Left ventricle myocardium inferior (tissue), 1 donor: Measurements from ENCODE around the gene KCNK7. TPM values are rescaled to one million over a fixed set of nuclear protein-coding genes. Genes with fewer than 3 reads are reported as not detected.

ENCODE experiments used
- DNase-seq: peaks from one replicate; pipeline ENCODE4 v3.0.0-alpha.2; 2020
- H3K27ac ChIP-seq: fragments of 200-600 bp; replicated peaks from 2 replicates; pipeline ENCODE4 v1.8.0; 2021
- H3K27me3 ChIP-seq: fragments of 200-600 bp; 2 replicates; pipeline ENCODE4 v1.8.0; 2021; ENCODE audit warnings: low read depth
- H3K36me3 ChIP-seq: fragments of 200-600 bp; 2 replicates; pipeline ENCODE4 v1.8.0; 2021
- H3K4me1 ChIP-seq: fragments of 200-600 bp; 2 replicates; pipeline ENCODE4 v1.8.0; 2021
- H3K4me3 ChIP-seq: fragments of 200-600 bp; 2 replicates; pipeline ENCODE4 v1.8.0; 2021; ENCODE audit warnings: mild to moderate bottlenecking, moderate library complexity
- H3K9me3 ChIP-seq: fragments of 200-600 bp; replicated peaks from 2 replicates; pipeline ENCODE4 v1.8.0; 2021
- CTCF ChIP-seq: fragments of 200-600 bp; IDR thresholded peaks from 2 replicates; pipeline ENCODE4 v1.8.0; 2021; ENCODE audit warnings: antibody characterized with exemption, mild to moderate bottlenecking, borderline replicate concordance
- intact Hi-C: fragments of 100-400 bp; cut with micrococcal nuclease; formaldehyde crosslinking; loops from one replicate; pipeline ENCODE4 v1.11.0; 2022
- total RNA-seq: library from RNA; stranded (reverse); fragmentation: NEBNext Ultra II Directional; extraction: Animal tissue kit (Norgen Biotek cat#: 25700); gene quantifications from one replicate; pipeline ENCODE4 v1.2.1, GENCODE V29; 2021
- donor health status: DM: no; HTN: yes; CAD: no; lungs with severe emphysema.

Gene KCNK7
- total RNA-seq, 1 donor from 2014 or later: 0.85 TPM

GRCh38 chr11:65572356-65573051, 23.1 kb downstream of the KCNK7 start, which contains the start of gene FAM89B:
Gene FAM89B, plus strand, starts transcription at chr11:65572538. Its CDS starts 132 bp downstream, at chr11:65572670.
- intact Hi-C loops: no loop called here
- Histone ChIP-seq H3K27me3 (no peaks in the 10 kb centered on the region), H3K9me3 (no peaks in the 10 kb centered on the region), H3K36me3 (peaks cover 11% of the 10 kb centered on the region), H3K27ac (peak within 1 kb of the TSS; percentile 97), H3K4me3 (peak within 1 kb of the TSS; percentile 86), H3K4me1 (peaks cover 91% of the 10 kb centered on the region)
- peak; percentile 95 for DNase-seq
- TF ChIP-seq CTCF: no peak

- Histone ChIP-seq H3K9me3 (no peaks in the 10 kb centered on the region), H3K4me1 (peaks cover 86% of the 10 kb centered on the region), H3K4me3 (peak overlapping the region; percentile 86), H3K27me3 (no peaks in the 10 kb centered on the region), H3K27ac (peak overlapping the region; percentile 97), H3K36me3 (peaks cover 11% of the 10 kb centered on the region)
- TF ChIP-seq CTCF: peak; percentile 23
- intact Hi-C loops: no loop called here
- DNase-seq: no peak
These were observed 23.7 kb downstream of the KCNK7 start for GRCh38 chr11:65571940-65572339.

GRCh38 chr11:65571420-65571819, 24.2 kb downstream of the KCNK7 start:
- intact Hi-C loops: no loop called here
- H3K36me3 ChIP-seq: peaks cover 11% of the 10 kb centered on the region
- peaks cover 81% of the 10 kb centered on the region for H3K4me1 ChIP-seq
- no peaks in the 10 kb centered on the region for H3K27me3 ChIP-seq
- H3K27ac ChIP-seq: peak overlapping the region; percentile 97
- DNase-seq: no peak
- no peak for TF ChIP-seq CTCF
- no peaks in the 10 kb centered on the region for H3K9me3 ChIP-seq
- H3K4me3 ChIP-seq: peak overlapping the region; percentile 86

GRCh38 chr11:65569973-65570918, 25.4 kb downstream of the KCNK7 start, which contains the start of gene ZNRD2:
Gene ZNRD2, plus strand, starts transcription at chr11:65570477. Its CDS starts 15 bp downstream, at chr11:65570492.
- peak; percentile 60 for TF ChIP-seq CTCF
- Histone ChIP-seq H3K4me1 (peaks cover 72% of the 10 kb centered on the region), H3K36me3 (peaks cover 11% of the 10 kb centered on the region), H3K27me3 (no peaks in the 10 kb centered on the region), H3K4me3 (peak within 1 kb of the TSS; percentile 86), H3K27ac (peak within 1 kb of the TSS; percentile 99), H3K9me3 (no peaks in the 10 kb centered on the region)
- DNase-seq: peak; percentile 98
- intact Hi-C loops: no loop called here

GRCh38 chr11:65569164-65569972, 26.2 kb downstream of the KCNK7 start:
- TF ChIP-seq CTCF: no peak
- Histone ChIP-seq H3K4me1 (peaks cover 63% of the 10 kb centered on the region), H3K4me3 (peak overlapping the region; percentile 86), H3K36me3 (peaks cover 11% of the 10 kb centered on the region), H3K27me3 (no peaks in the 10 kb centered on the region), H3K27ac (peak overlapping the region; percentile 99), H3K9me3 (no peaks in the 10 kb centered on the region)
- intact Hi-C loops: no loop called here
- DNase-seq: no peak
